ENCODE measurements around the gene CDC42BPB.

CDC42BPB gene

DNA sequence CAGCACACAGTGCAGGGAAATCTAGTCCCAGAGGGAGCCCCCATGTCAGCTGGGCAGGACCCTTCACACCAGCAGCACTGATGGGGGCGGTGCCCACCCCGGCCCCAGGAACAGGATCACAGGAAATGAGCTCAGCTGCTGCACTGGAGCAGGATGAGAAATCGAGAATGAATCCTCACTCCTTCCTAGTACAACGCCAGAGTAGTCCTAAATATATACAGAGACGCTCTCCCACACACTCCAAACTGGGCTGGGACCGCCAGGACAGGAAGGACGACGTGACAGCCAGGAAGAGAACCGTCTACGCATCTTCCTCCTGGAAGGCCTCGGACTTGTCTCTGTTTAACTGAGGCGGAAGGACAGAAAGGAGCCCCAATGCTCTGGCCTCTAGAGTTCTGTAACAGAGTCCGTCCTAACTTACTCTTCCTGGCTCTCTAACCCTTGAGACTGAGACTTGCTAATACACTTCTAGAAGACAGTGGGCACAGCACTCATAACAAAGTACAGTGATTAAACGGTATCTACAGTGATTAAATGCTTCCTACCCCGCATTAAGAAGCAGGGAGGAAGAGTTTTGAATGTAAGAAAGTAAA, 33.4 kb downstream of the CDC42BPB start:
- TF ChIP-seq CTCF (IDR thresholded peaks at IDR 0.05; ENCODE audit: extremely low read depth, missing control alignments), result no peak
- no peak for DNase-seq (ENCODE audit: low spot score)

- no peak for DNase-seq (ENCODE audit: low spot score)
- TF ChIP-seq CTCF (IDR thresholded peaks at IDR 0.05; ENCODE audit: extremely low read depth, missing control alignments), result no peak
These were observed 34.7 kb downstream of the CDC42BPB start for GRCh38 chr14:103022685-103023044.

GRCh38 chr14:103022002-103022684, 35.2 kb downstream of the CDC42BPB start:
- TF ChIP-seq CTCF (IDR thresholded peaks at IDR 0.05; ENCODE audit: extremely low read depth, missing control alignments), result no peak
- DNase-seq (ENCODE audit: low spot score), result no peak

GRCh38 chr14:103021684-103022001, 35.7 kb downstream of the CDC42BPB start:
- DNase-seq (ENCODE audit: low spot score), result no peak
- TF ChIP-seq CTCF (IDR thresholded peaks at IDR 0.05; ENCODE audit: extremely low read depth, missing control alignments), result no peak

- no peak for DNase-seq (ENCODE audit: low spot score)
- TF ChIP-seq CTCF (IDR thresholded peaks at IDR 0.05; ENCODE audit: extremely low read depth, missing control alignments), result no peak
These were observed 36.8 kb downstream of the CDC42BPB start for GRCh38 chr14:103020271-103021170.

- DNase-seq (ENCODE audit: low spot score), result no peak
- TF ChIP-seq CTCF (IDR thresholded peaks at IDR 0.05; ENCODE audit: extremely low read depth, missing control alignments), result no peak
These were observed 37.5 kb downstream of the CDC42BPB start for GRCh38 chr14:103019826-103020225.

GRCh38 chr14:103019236-103019635, 38.1 kb downstream of the CDC42BPB start:
- TF ChIP-seq CTCF (IDR thresholded peaks at IDR 0.05; ENCODE audit: extremely low read depth, missing control alignments), result no peak
- no peak for DNase-seq (ENCODE audit: low spot score)
